HG03280 (cell line): ENCODE measurements around the gene SKI.

Experiments
- ATAC-seq: cut with Tn5 transposase; IDR thresholded peaks from one replicate; pipeline ENCODE4 v1.9.1; 2021; ENCODE audit warnings: mild to moderate bottlenecking, moderate library complexity; ENCODE audit not compliant: unreplicated experiment

SKI gene

GRCh38 chr1:2208309-2209239, 19.5 kb upstream of the SKI start:
- no peak for ATAC-seq

- no peak for ATAC-seq
These were observed 18.6 kb upstream of the SKI start for GRCh38 chr1:2209400-2210083.

- ATAC-seq, result no peak
These were observed 17.9 kb upstream of the SKI start for GRCh38 chr1:2210084-2210653.

- ATAC-seq, result no peak
These were observed 17.3 kb upstream of the SKI start for GRCh38 chr1:2210786-2211185.

GRCh38 chr1:2212274-2212531, 15.9 kb upstream of the SKI start:
- no peak for ATAC-seq

- ATAC-seq, result no peak
These were observed 15.3 kb upstream of the SKI start for GRCh38 chr1:2212532-2213491.

- no peak for ATAC-seq
These were observed 14.3 kb upstream of the SKI start for GRCh38 chr1:2213576-2214505.

- ATAC-seq, result no peak
These were observed 13.4 kb upstream of the SKI start for GRCh38 chr1:2214541-2215241.

- ATAC-seq, result no peak
These were observed 12.8 kb upstream of the SKI start for GRCh38 chr1:2215329-2215728.

GRCh38 chr1:2215909-2216766, 12.0 kb upstream of the SKI start:
- no peak for ATAC-seq

GRCh38 chr1:2216767-2217058, 11.4 kb upstream of the SKI start:
- no peak for ATAC-seq

- no peak for ATAC-seq
These were observed 6.8 kb upstream of the SKI start for GRCh38 chr1:2221271-2221670.

- no peak for ATAC-seq
These were observed 3.9 kb upstream of the SKI start for GRCh38 chr1:2224170-2224584.

- ATAC-seq, result no peak
These were observed 3.3 kb upstream of the SKI start for GRCh38 chr1:2224631-2225428.

- peak; percentile 0 for ATAC-seq
These were observed 1.4 kb upstream of the SKI start for GRCh38 chr1:2226525-2227345.

- ATAC-seq, result peak; percentile 87
These were observed 568 bp upstream of the SKI start for GRCh38 chr1:2227346-2228156.
